NCI-H2196 treated with DMSO at 0.1 percent for 48 hours (cell line): ENCODE results near the gene RAB44.

Experiments used
- DNase-seq: peaks from one replicate; lab custom pipeline; 2025; ENCODE audit not compliant: unreplicated experiment; lab: John Stamatoyannopoulos, UW

RAB44 gene

GRCh38 chr6:36685166-36685924 lies 12.3 kb upstream of the RAB44 start:
- DNase-seq: no peak

- no peak for DNase-seq
Observed at GRCh38 chr6:36685926-36686667, 11.5 kb upstream of the RAB44 start.

GRCh38 chr6:36686668-36687513 lies 10.7 kb upstream of the RAB44 start:
- no peak for DNase-seq

- DNase-seq: no peak
Observed at GRCh38 chr6:36688063-36688738, 9.4 kb upstream of the RAB44 start.

GRCh38 chr6:36688739-36689075 lies 8.9 kb upstream of the RAB44 start:
- no peak for DNase-seq

- DNase-seq: no peak
Observed at GRCh38 chr6:36691011-36691410, 6.6 kb upstream of the RAB44 start.

- DNase-seq: no peak
Observed at GRCh38 chr6:36691612-36692011, 6.0 kb upstream of the RAB44 start.

GRCh38 chr6:36692220-36692619 lies 5.4 kb upstream of the RAB44 start:
- no peak for DNase-seq

GRCh38 chr6:36692861-36693702 lies 4.5 kb upstream of the RAB44 start:
- DNase-seq: no peak

- no peak for DNase-seq
Observed at GRCh38 chr6:36694616-36695015, 3.0 kb upstream of the RAB44 start.

- DNase-seq: no peak
Observed at GRCh38 chr6:36695414-36695813, 2.2 kb upstream of the RAB44 start.

GRCh38 chr6:36698196-36698595 lies 570 bp downstream of the RAB44 start:
- no peak for DNase-seq

- no peak for DNase-seq
Observed at GRCh38 chr6:36698871-36699271, 1.2 kb downstream of the RAB44 start.

- no peak for DNase-seq
Observed at GRCh38 chr6:36699348-36699747, 1.7 kb downstream of the RAB44 start.

GRCh38 chr6:36700071-36700812 lies 2.6 kb downstream of the RAB44 start:
- no peak for DNase-seq

GRCh38 chr6:36700831-36701230 lies 3.2 kb downstream of the RAB44 start:
- no peak for DNase-seq

- DNase-seq: no peak
Observed at GRCh38 chr6:36701401-36701991, 3.9 kb downstream of the RAB44 start.

GRCh38 chr6:36702656-36703055 lies 5.0 kb downstream of the RAB44 start:
- no peak for DNase-seq

GRCh38 chr6:36703081-36703606 lies 5.5 kb downstream of the RAB44 start:
- no peak for DNase-seq
